GM19238 (cell line): Measurements from ENCODE around the gene TCF4.

Source experiments
- DNase-seq: peaks from one replicate; pipeline ENCODE4 v3.0.0; 2011; ENCODE audit warnings: low spot score; ENCODE audit not compliant: insufficient read length

TCF4 gene

GRCh38 chr18:55444536-55444935 is 143.5 kb downstream of the TCF4 start:
- DNase-seq: no peak

- DNase-seq: no peak
Measured at GRCh38 chr18:55443776-55444175, 144.2 kb downstream of the TCF4 start.

GRCh38 chr18:55442561-55442960 is 145.4 kb downstream of the TCF4 start:
- DNase-seq: no peak

- DNase-seq: no peak
Measured at GRCh38 chr18:55440988-55441387, 147.0 kb downstream of the TCF4 start.

- no peak for DNase-seq
Measured at GRCh38 chr18:55439056-55439455, 148.9 kb downstream of the TCF4 start.

- no peak for DNase-seq
Measured at GRCh38 chr18:55435592-55435991, 152.4 kb downstream of the TCF4 start.

GRCh38 chr18:55433648-55434047 is 154.3 kb downstream of the TCF4 start:
- DNase-seq: no peak

GRCh38 chr18:55433140-55433539 is 154.9 kb downstream of the TCF4 start:
- no peak for DNase-seq

GRCh38 chr18:55432307-55433040 is 155.5 kb downstream of the TCF4 start:
- DNase-seq: no peak

GRCh38 chr18:55430026-55430425 is 158.0 kb downstream of the TCF4 start:
- no peak for DNase-seq

GRCh38 chr18:55427951-55428350 is 160.0 kb downstream of the TCF4 start:
- DNase-seq: no peak

- no peak for DNase-seq
Measured at GRCh38 chr18:55425698-55426097, 162.3 kb downstream of the TCF4 start.

GRCh38 chr18:55422456-55423180 is 165.4 kb downstream of the TCF4 start:
- DNase-seq: no peak

GRCh38 chr18:55421615-55422419 is 166.2 kb downstream of the TCF4 start:
- DNase-seq: no peak

- DNase-seq: no peak
Measured at GRCh38 chr18:55421308-55421614, 166.7 kb downstream of the TCF4 start.

- DNase-seq: no peak
Measured at GRCh38 chr18:55420665-55421307, 167.2 kb downstream of the TCF4 start.

GRCh38 chr18:55419947-55420664 is 167.9 kb downstream of the TCF4 start:
- no peak for DNase-seq

GRCh38 chr18:55419132-55419946 is 168.7 kb downstream of the TCF4 start:
- no peak for DNase-seq

- DNase-seq: no peak
Measured at GRCh38 chr18:55418439-55418838, 169.6 kb downstream of the TCF4 start.

- no peak for DNase-seq
Measured at GRCh38 chr18:55416791-55417190, 171.2 kb downstream of the TCF4 start.
